Stimulated activated CD4-positive, alpha-beta T cell treated with anti-CD3 and anti-CD28 coated beads, Interleukin-4, amount 100 ng/mL, for 1 hour (primary cell): ENCODE results near the gene ATP6V0E2.

ENCODE experiments used
- DNase-seq: peaks from one replicate; pipeline ENCODE4 v3.0.0-alpha.2; 2020

Gene ATP6V0E2

DNA sequence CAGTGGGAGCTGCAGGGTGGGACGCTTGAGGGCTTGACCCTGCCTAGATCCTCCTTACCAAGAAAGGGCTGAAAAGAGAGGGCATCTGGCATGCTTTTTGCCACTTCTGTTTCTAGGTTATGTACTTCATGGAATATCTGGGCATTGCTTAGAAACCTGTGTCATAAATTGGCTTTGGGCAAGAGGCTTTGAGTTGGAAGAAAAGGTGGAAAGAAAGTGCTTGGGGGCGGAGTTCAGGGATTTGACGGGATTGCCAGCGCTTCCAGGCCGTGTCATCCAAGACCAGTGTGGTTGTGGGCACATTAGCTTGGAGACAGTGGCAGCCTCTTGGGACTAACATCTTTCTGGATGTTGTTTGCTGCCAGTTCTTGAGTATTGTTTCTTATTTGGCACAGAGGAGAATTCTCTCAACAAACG, 34.8 kb upstream of the ATP6V0E2 start:
- DNase-seq: no peak

GRCh38 chr7:149839933-149840332, 33.8 kb upstream of the ATP6V0E2 start:
- DNase-seq: no peak

DNA sequence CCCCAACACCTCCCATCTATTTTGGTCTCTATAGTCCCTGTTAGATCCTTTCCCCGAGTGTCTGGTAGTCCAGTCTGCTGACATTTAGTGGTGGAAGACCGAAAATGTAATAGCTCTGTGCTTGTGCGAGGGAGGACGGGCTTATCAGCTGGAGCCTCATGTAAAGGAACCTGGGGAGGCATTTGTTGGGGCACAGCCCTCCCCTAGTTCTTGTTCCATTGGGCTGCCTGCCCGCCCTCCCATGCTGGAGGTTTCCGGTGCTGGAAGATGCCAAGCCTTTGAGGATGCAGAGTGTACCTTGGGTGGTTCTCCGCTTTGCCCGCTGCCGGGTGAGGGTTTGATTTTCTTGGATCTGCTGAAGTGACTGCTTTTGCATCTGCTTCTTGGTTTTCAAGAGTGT, 30.2 kb upstream of the ATP6V0E2 start:
- no peak for DNase-seq

- DNase-seq: no peak
These were observed 29.3 kb upstream of the ATP6V0E2 start for GRCh38 chr7:149844445-149844844.

DNA sequence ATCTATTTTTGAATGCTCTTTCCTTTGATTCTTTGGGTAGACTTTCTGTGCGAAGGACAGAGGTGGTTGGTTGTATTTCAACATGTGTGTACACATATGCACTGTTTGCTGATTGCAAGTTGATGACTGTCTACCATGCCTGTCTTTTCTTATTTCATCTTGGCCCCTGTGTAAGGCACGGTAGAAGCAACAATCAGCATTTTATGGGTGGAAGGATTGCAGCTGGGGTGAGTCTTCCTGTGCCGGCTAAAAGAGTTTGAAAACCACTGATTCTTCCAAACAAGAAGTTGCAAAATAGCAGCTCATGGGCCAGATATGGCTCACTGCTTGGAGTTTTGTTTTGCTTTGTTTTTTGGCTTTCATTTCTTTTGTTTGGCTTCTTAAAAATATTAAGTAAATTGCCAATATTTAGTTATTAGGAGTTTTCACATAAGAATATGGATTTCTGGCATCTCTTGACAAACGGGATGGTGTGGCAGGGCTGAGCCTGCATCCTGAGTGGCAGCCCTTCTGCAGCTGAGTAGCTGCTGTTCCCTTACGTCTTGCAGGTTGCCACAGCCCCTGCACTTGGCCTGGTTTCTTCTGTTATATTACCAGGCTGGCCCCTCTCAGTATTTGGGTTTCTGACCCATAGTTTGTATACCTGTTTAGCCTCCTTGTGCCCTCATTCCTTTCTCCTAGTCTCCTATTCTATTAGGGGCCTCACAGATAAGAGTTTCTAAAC, 28.4 kb upstream of the ATP6V0E2 start:
- no peak for DNase-seq

GRCh38 chr7:149846021-149846420, 27.7 kb upstream of the ATP6V0E2 start:
- no peak for DNase-seq

DNA sequence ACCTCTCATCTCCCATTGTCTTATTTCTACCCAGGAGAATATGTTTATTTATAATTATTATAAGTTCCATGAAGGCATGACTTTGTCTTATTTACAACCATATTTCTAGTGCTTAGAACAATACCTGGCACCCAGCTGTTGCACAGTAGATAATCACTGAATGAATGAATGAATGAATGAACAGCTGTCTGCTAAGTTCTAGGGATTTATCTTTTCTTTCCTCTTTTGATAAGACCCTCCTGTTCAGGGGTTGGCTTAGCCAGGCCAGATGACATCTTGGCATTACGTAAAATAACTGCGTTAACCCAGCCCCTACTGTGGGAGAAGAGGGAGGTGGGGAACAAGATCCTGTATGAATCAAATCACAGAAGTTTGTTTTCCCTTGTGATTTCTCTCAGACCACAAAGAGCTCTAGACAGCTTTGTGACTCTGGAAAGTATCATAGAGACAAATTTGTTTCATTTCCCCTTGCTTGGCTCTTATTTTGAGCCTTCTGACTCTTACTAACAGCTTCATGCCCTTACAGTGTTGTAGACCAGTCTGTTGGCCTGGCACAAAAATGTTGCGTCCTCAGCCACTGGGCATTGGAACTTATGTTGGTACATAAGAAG, 27.2 kb upstream of the ATP6V0E2 start:
- no peak for DNase-seq

- DNase-seq: no peak
These were observed 24.6 kb upstream of the ATP6V0E2 start for GRCh38 chr7:149849174-149849573.

- no peak for DNase-seq
These were observed 23.7 kb upstream of the ATP6V0E2 start for GRCh38 chr7:149850007-149850594.

DNA sequence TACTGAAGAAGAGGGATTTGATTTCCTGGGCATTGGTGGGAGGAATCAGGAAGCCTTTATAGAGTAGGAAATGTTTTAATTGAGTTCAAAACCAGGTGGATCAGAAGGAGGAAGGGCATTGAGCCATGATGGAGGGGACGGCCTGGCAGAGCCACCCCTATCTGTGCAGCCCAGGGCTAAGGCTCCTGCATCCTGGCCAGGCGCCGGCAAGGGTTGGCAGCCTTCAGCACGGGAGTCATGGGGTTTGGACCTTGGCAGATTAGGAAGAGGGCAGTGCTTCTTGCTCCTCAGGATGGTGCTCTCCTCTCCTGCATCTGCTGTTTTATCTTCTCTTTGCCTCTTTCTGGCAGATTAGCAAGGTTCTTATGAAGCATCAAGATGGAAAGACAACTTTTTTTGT, 23.1 kb upstream of the ATP6V0E2 start:
- DNase-seq: no peak

- no peak for DNase-seq
These were observed 22.3 kb upstream of the ATP6V0E2 start for GRCh38 chr7:149851449-149851848.

GRCh38 chr7:149853157-149853556, 20.6 kb upstream of the ATP6V0E2 start:
- DNase-seq: no peak

DNA sequence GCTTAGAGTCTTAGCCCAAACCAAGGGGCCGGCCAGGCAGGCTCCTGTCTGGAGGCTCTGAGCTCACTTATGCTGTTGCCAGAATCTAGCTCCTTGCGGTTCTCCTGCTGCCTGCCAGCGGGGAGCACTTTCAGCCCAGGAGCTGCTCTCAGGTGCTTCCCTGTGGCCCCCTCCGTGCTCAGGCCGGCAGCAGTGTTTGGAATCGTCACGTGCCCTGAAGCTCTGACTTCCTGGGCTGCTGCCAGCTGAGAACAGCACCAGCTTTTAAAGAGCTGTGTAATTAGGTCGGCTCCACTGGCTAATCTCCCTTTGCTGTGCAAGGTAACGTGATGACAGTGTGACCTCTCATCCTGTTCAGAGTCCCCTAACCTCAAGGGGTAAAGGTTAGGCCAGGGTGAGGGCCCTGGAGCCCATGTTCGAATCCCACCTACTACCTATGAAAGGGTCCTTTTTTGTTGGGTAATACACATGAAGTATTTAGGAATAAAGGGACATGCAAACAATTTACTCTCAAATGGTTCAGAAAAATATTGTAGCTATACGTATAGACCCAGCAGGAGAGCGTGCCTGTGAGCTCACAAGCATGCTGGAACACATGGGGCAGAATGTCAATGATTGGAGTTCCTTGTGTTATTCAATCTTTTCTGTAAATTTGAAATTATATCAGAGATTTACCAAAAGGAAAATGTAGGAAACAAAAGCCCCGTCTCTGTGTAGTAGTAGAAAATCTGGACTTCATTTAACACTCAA, 19.0 kb upstream of the ATP6V0E2 start:
- no peak for DNase-seq

- DNase-seq: no peak
These were observed 18.1 kb upstream of the ATP6V0E2 start for GRCh38 chr7:149855361-149856305.

GRCh38 chr7:149856583-149856982, 17.2 kb upstream of the ATP6V0E2 start:
- no peak for DNase-seq

DNA sequence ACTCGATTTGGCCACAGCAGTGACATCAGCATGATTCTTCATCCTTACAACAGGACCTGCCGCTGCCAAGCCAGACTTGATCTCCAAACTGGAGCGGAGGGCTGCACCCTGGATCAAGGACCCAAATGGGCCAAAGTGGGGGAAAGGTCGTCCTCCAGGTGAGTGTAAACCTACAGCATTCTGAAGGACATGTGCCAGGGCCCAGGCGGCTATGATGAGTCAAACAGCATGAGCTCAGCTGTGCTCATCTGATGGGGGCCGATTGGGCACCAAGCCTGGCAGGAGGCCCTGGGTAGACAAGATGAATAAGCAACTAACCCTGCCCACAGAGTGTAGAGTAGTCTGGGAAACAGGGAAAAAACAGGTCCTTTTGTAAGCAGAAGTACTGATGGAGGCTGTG, 14.4 kb upstream of the ATP6V0E2 start:
- no peak for DNase-seq

GRCh38 chr7:149859876-149860275, 13.9 kb upstream of the ATP6V0E2 start:
- no peak for DNase-seq

- no peak for DNase-seq
These were observed 12.7 kb upstream of the ATP6V0E2 start for GRCh38 chr7:149860821-149861727.

DNA sequence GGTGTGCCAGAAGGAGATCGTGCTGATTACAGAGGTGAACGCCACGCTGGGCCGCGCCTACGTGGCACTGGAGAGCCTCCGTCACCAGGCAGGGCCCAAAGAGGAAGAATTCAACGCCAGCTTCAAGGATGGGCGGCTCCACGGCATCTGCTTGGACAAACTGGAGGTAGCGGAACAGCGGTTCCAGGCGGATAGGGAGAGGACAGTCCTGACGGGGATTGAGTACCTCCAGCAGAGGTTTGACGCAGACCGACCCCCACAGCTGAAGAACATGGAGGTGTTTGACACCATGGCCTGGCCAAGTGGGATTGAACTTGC, 12.1 kb upstream of the ATP6V0E2 start:
- no peak for DNase-seq

GRCh38 chr7:149862156-149862555, 11.6 kb upstream of the ATP6V0E2 start:
- DNase-seq: no peak

GRCh38 chr7:149863500-149863899, 10.3 kb upstream of the ATP6V0E2 start:
- DNase-seq: no peak

DNA sequence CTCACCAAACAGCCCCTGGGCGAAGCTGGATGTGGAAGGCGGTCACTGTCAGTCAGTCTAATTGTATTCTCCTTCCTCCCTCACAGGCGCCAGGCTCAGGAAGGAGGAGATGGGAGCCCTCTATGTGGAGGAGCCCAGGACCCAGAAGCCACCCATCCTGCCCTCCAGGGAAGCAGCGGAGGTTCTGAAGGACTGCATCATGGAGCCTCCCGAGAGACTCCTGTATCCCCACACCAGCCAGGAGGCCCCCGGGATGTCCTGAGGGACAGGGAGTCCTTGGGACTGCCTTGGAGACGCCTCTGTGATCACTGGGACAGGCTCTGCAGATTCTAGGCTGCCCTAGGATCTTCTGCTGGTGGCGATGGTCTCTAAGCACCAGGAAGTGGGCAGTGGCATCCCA, 9.7 kb upstream of the ATP6V0E2 start:
- DNase-seq: no peak
